ENCODE measurements around the gene ADAR. TPM values are rescaled to one million over a fixed set of nuclear protein-coding genes. Genes with fewer than 3 reads are reported as not detected.

ADAR gene
- total RNA-seq, 1 experiment from 2014 or later, result 171 TPM

- H3K4me1 ChIP-seq (ENCODE audit: insufficient read depth, low read length, poor library complexity, severe bottlenecking), result no peaks in the 10 kb centered on the region
- CTCF ChIA-PET, result no interaction called here
- no TSS peak for BruUV-seq (replicated peaks)
- no peak overlapping the region for H3K27ac ChIP-seq (ENCODE audit: low read depth, low read length, poor library complexity, severe bottlenecking)
- intact Hi-C loops (cut with micrococcal nuclease; ENCODE audit: unreplicated experiment), result no loop called here
- H3K27me3 ChIP-seq (replicated peaks; ENCODE audit: insufficient read depth, low read depth, low read length, poor library complexity), result no peaks in the 10 kb centered on the region
- TF ChIP-seq CTCF (conservative IDR thresholded peaks at IDR 0.05; ENCODE audit: low read depth, low read length) (no peak), EZH2 (IDR thresholded peaks at IDR 0.05; ENCODE audit: borderline replicate concordance, low read depth, low read length, poor library complexity, severe bottlenecking) (no peak)
- H3K4me3 ChIP-seq (ENCODE audit: low read depth, low read length, poor library complexity, severe bottlenecking), result no peak overlapping the region
- H3K9me3 ChIP-seq (ENCODE audit: low read depth, low read length, poor library complexity, severe bottlenecking), result no peaks in the 10 kb centered on the region
- no peak for DNase-seq (ENCODE audit: low spot score)
- peaks cover 96% of the 10 kb centered on the region for H3K36me3 ChIP-seq (ENCODE audit: insufficient read depth, low read length, poor library complexity, severe bottlenecking)
- POLR2A ChIA-PET (ENCODE audit: low non-redundant PET), result no interaction called here
Observed at GRCh38 chr1:154591206-154591605, 16.8 kb downstream of the ADAR start.

GRCh38 chr1:154590756-154591155 lies 17.2 kb downstream of the ADAR start:
- ChIA-PET CTCF (no interaction called here), POLR2A (ENCODE audit: low non-redundant PET) (no interaction called here)
- Histone ChIP-seq H3K27ac (ENCODE audit: low read depth, low read length, poor library complexity, severe bottlenecking) (no peak overlapping the region), H3K4me1 (ENCODE audit: insufficient read depth, low read length, poor library complexity, severe bottlenecking) (no peaks in the 10 kb centered on the region), H3K36me3 (ENCODE audit: insufficient read depth, low read length, poor library complexity, severe bottlenecking) (peaks cover 96% of the 10 kb centered on the region), H3K9me3 (ENCODE audit: low read depth, low read length, poor library complexity, severe bottlenecking) (no peaks in the 10 kb centered on the region), H3K27me3 (replicated peaks; ENCODE audit: insufficient read depth, low read depth, low read length, poor library complexity) (no peaks in the 10 kb centered on the region), H3K4me3 (ENCODE audit: low read depth, low read length, poor library complexity, severe bottlenecking) (no peak overlapping the region)
- intact Hi-C loops (cut with micrococcal nuclease; ENCODE audit: unreplicated experiment), result no loop called here
- BruUV-seq (replicated peaks), result no TSS peak
- TF ChIP-seq CTCF (conservative IDR thresholded peaks at IDR 0.05; ENCODE audit: low read depth, low read length) (no peak), EZH2 (IDR thresholded peaks at IDR 0.05; ENCODE audit: borderline replicate concordance, low read depth, low read length, poor library complexity, severe bottlenecking) (no peak)
- DNase-seq (ENCODE audit: low spot score), result no peak

GRCh38 chr1:154589780-154590179 lies 18.2 kb downstream of the ADAR start:
- Histone ChIP-seq H3K4me3 (ENCODE audit: low read depth, low read length, poor library complexity, severe bottlenecking) (no peak overlapping the region), H3K27ac (ENCODE audit: low read depth, low read length, poor library complexity, severe bottlenecking) (no peak overlapping the region), H3K36me3 (ENCODE audit: insufficient read depth, low read length, poor library complexity, severe bottlenecking) (peaks cover 98% of the 10 kb centered on the region), H3K27me3 (replicated peaks; ENCODE audit: insufficient read depth, low read depth, low read length, poor library complexity) (no peaks in the 10 kb centered on the region), H3K9me3 (ENCODE audit: low read depth, low read length, poor library complexity, severe bottlenecking) (no peaks in the 10 kb centered on the region), H3K4me1 (ENCODE audit: insufficient read depth, low read length, poor library complexity, severe bottlenecking) (no peaks in the 10 kb centered on the region)
- CTCF ChIA-PET, result no interaction called here
- POLR2A ChIA-PET (ENCODE audit: low non-redundant PET), result no interaction called here
- TF ChIP-seq CTCF (conservative IDR thresholded peaks at IDR 0.05; ENCODE audit: low read depth, low read length), result no peak
- no peak for TF ChIP-seq EZH2 (IDR thresholded peaks at IDR 0.05; ENCODE audit: borderline replicate concordance, low read depth, low read length, poor library complexity, severe bottlenecking)
- intact Hi-C loops (cut with micrococcal nuclease; ENCODE audit: unreplicated experiment), result no loop called here
- no TSS peak for BruUV-seq (replicated peaks)
- DNase-seq (ENCODE audit: low spot score), result no peak
